Activated CD4-positive, alpha-beta T cell treated with anti-CD3 and anti-CD28 coated beads, Interleukin-2, Interleukin-6, amounts not matched to agents 100 ng/mL and 50 ng/mL, durations not matched to agents 16 hours and 8 hours (primary cell): ENCODE measurements around the gene SLC39A11.
"Not testable (repeated sequence)": the region's sequence is repeated elsewhere in the genome, so short reads cannot be mapped to it uniquely, and the experiment has no call there.

Experiments
- DNase-seq: peaks from one replicate; pipeline ENCODE4 v3.0.0-alpha.2; 2020

The SLC39A11 gene, protein sequence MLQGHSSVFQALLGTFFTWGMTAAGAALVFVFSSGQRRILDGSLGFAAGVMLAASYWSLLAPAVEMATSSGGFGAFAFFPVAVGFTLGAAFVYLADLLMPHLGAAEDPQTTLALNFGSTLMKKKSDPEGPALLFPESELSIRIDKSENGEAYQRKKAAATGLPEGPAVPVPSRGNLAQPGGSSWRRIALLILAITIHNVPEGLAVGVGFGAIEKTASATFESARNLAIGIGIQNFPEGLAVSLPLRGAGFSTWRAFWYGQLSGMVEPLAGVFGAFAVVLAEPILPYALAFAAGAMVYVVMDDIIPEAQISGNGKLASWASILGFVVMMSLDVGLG

DNA sequence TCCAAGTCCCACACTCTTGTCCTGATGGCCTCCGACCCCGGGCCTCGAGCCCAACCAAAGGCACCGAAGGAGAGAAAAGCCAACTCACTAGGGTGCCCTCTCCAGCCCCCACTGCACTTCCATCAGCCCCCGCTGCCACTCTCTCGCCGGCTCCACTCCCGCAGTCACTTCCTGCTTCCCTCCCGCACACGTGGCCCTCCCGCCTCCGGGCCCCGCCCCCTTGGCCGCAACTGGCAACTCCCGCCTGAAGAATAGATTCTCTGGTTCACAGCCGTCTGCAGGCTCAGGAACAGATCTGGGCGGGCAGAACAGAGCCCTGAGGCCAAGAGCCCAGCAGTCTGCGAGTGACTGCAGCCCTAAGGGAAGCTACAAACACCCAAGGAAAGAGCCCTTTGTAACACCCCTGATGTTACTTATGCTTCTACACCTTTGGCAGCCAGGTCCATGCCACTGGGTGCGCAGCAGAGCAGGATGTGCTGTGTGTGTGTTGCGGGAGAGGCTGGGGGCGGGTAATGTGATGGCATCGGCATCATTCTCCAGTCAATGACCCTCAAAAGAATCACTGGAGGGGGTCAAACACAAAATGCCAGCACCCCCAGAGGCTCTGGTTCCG, at the start of gene SLC39A11:
TSS of gene SLC39A11 (minus strand) at position 166 of the 613 bp plus-strand sequence. CDS start 3,924 bp downstream, outside the sequence.
- peak; percentile 95 for DNase-seq

DNA sequence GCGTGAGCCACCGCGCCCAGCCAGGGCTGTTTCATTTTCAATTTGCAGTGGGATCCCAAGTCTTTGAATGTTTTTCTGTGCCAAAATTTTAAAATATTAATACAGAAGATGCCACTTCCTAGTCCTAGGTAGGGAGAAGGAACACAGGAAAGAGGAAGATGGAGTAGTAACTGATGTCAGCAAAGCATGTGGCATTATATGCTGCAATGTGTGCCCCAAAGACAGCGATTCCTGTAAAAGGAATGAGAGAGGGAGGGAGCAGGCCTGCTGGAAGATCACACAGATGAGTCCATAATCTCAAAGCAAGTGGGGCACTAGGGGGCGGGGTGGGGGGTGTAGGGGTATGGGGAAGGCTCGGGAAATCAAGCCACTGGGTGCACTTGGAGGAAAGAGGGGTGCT, 48.9 kb upstream of the SLC39A11 start:
- no peak for DNase-seq

DNA sequence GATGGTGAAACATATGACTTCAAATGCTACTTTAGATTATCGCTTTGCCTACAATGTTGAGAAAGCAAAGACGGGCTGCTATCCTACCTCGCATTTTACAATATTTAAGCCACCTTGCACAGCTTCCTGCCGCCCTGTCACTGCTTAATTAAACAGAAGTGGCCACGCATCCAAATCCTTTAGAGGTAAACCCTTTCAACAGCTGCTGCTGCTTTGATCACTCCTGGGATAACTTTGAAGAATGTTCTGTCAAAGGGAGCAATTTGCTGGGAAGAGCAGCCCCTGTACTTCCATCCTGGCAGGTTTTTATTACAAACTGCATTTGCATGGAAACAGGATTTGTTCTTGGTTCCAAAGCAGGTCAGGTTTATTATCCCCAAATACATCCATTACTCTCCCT, 48.1 kb upstream of the SLC39A11 start:
- DNase-seq: no peak

DNA sequence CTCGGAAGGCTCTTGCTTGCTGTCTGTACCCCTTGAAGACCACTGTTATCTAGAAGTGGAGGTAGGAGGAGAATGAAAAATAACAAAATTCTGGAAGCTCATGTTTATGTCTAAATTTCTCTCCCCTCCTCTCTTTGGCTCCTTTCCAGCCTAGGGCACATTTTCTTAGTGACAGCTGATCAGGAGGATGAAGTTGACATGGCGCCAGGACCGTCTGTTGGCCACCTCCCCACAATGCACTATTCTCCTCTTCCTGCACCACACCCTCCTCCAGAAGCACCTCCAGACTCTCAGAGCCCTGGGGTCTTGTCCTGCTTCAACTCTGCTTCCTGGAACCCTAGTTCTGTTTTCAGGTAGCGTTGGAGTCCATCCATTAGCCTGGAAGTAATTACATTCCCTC, 46.8 kb upstream of the SLC39A11 start:
- DNase-seq: no peak

DNA sequence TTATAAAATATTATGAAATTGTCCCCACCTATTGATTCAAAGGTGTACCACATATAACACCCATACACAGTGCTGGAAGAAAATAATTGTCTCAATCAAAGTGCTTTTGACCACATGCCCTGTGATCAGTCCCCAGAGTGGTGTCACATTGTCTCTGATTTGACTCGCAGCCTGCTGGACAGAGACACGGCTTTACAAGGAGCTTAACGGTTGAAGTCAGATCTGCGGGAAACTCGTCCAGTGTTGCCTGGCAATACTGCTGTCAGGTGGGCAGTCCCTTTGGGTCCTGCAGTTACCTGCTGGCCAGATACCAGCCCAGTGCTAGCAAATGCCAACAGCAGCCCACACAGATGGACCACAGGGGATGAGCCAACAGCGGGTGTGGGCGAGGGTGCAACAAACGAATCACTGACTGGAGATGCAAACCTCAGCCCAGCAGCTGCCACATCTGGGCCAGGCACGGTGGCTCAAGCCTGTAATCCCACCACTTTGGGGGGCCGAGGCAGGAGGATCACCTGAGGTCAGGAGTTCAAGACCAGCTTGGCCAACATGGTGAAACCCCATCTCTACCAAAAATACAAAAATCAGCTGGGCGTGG, 46.2 kb upstream of the SLC39A11 start:
- no peak for DNase-seq

DNA sequence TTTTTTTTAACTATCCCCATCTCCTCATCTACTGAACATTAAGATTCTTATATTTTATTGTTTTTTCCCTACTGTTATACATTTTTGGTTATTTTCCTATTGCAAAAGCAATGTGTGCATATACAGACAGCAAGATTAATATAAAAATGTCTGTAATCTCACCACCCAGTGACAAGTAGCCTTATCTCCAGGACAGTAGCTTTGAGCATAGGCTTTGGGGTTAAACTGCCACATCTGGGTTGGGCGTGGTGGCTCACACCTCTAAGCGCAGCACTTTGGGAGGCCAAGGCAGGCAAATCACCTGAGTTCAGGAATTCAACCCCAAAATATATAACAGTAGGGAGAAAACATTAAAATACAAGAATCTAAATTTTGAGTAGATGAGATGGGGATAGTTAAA, 44.9 kb upstream of the SLC39A11 start:
- no peak for DNase-seq

DNA sequence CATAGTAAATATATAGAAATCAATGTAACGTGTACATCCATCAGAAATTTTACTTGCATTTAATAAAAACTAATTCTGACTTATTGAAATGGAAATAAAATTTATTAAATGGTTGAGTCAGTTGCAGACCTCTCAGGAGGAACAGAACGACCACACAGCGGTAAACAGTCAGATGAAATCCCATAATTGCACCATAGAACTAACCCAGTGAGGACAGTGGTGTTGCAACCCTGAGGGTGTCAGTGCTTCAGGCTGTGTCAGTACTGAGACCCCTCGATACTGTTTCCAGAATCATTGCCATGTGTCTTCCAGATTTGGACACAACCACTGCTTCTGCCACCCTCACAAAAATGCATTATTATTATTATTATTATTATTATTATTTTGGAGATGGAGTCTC, 43.3 kb upstream of the SLC39A11 start:
- DNase-seq: no peak

DNA sequence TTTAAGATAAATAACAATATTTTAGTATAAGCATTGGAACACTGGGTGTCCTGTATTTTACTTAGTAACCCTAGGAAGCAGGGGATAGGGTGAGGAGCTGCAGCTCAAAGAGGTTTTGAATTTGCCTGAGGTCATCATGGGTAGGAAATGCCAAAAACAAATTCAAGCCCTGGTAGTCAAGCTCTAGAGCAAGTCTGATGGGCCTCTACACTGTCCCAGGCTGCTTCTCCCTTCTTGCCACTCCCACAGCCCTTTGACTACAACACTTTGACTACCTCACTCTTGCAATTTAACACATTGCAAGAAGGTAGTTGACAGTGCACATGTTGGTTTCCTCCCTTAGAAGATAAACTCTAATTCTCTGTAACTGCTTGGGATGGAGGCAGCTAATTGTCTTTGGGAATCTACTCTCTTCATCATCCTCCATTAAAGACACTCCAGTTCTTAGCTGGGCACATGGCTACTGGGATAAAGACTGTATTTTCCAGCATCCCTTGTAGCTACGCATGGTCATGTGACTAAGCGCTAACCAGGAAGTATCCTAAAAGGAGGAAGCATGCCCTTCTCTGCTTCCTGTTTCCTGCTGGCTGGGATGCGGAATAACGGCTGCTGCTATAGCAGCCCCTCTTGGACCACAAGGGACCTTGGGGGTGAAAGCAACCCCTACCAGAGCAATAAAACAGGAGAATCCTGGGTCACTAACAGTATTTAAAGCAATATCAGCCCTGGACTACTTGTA, 41.6 kb upstream of the SLC39A11 start:
- no peak for DNase-seq

DNA sequence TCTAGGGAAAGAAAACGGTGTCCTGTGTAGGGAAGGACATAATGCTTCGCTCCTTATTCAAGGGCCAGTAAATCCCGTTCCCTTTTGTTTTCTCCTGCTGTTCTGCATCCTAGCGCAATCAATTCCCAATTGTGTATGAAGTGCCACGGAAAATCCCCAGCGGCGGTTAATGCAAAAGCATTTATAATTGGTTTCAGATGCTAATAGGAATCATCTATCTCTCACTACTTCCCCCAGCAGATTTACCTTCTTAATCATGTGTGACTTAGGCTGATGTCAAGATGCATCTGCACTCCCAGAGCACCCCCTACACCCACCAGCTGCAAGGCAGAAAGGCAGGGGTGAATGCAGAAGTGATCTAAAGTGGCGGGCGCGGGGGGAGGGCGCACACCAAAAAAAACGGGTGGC, 39.6 kb upstream of the SLC39A11 start:
- no peak for DNase-seq

DNA sequence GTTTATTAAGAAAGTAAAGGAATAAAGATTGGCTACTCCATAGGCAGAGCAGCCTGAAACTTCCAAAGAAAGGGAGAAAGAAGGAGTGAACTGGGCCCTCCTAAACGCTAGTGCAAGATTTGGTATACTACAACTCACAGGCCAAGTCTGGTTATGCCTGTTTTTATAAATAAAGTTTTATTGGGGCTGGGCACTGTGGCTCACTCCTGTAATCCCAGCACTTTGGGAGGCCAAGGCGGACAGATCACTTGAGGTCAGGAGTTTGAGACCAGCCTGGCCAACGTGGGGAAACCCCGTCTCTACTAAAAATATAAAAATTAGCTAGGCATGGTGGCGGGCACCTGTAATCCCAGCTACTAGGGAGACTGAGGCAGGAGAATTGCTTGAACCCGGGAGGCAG, 39.0 kb upstream of the SLC39A11 start:
- DNase-seq: not testable (repeated sequence)

DNA sequence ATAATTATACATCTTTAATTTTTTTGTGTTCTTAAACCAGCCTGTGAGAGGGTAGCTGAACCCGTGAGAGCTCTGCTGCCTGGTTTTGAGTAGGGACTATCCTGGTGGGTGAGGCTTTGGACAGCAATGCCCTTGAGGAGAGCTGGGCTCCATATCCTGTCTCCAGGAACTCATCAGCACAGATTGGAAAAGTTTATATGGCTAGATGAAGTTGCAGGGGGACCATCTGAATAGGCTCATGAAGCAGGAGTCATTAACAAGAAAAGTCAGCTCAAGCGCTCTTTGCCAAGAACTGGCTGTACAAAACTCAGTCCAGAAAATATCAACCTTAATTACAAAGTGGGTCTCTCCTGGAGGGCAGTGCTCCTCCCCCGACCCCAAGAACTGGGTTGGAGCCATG, 38.5 kb upstream of the SLC39A11 start:
- no peak for DNase-seq

DNA sequence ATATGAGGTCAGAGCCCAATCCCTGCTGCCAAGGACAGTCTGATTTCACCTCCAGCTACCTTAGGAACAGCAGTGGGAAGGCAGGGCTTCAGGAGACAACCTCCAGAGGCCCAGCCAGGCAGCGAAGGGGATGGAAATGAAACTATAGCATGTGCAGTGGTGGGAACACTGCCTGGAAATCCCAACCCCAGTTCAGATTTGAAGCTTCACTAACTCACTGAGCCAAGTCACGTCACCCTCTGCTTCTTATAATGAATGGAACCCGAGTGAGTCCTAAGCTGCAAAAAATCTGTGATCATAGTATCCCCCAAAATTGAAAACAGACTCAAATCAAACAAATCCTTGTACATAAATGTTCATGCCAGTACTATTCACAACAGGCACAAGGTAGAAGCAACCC, 36.0 kb upstream of the SLC39A11 start:
- no peak for DNase-seq

DNA sequence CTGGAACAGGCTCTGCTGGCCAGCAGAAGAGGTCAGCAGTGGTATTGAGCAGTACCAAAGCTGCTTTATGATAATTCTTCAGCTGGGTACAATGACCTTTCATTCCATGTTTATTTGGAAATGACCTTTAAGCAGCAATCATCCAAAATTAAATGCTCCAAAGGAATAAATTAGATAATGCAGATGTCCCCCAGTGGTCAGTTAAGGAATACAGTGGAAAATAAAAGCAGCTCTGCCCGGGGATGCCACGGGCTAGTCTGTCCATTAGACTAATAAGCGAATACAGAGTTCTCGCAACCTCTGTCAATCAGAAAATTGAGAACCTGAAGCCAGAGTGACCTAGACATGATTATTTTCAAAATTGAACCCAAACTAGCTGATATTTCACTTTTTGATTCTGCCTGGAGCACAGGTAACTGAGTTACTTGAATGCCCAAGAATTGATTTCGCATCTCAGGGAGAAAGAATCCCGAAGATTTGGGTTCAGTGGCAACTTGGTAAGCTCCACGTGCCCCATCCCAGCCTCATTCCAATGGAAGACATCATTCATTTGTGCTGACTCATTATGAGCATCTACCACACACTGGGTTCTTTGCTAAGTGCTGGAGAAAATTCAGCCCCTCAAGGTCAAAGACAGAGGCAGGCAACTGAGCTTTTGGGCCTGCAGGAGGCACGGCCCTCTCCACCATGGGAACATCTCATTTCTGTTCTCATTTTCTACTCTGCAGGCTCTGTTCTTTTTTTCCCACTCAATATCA, 34.4 kb upstream of the SLC39A11 start:
- no peak for DNase-seq

DNA sequence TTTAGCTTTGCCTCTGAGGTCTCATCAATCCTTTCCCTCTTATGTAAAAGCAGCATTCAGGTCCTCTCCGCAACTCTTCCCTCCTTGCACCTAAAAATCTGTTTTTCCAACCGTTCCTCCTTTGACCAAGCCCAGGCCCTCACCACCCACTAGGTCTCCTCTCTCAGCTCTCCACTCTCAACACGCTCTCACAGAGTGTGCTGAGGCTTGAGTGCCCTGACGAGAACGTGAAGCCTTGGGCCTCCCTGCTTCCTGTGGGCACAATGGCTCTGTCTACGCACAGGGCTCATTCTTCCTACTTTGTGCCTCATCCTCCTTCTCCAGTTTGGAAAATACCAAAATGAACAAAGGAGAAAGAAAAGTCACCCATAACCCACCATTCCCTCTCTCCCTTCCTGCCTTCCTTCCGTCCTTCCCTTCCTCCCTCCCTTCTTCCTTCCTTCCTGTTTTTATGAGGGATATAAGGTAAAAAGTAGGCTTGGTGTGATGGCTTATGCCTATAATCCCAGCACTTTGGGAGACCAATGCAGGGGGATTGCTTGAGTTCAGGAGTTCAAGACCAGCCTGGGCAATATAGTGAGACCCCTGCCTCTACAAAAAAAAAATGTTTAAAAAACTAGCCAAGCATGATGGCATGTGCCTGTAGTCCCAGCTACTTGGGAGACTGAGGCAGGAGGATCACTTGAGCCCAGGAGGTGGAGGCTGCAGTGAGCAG, 31.3 kb upstream of the SLC39A11 start:
- DNase-seq: no peak

DNA sequence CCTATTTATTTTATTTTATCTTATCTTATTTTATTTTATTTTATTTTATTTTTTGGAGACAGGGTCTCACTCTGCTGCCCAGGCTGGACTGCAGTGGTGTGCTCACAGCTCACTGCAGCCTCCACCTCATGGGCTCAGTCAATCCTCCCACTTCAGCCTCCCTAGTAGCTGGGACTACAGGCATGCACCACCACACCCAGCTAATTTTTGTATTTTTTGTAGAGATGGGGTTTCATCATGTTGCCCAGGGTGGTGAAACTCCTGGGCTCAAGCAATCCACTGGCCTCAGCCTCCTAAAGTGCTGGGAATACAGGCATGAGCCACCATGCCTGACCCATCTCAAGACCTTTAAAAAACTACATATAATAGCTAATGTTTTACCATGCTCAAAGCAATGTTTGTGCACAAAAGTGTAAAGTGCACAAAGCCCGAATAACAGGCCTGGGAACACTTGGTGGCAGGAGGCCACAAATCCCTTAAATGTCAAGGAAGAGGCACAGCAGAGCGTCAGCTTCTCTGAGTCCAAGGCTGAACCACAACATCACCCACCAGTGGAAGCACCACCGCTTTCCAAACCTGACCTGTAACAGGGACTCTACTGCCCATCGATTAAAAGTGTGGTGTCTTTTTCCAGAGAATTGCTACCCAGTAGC, 30.6 kb upstream of the SLC39A11 start:
- no peak for DNase-seq

DNA sequence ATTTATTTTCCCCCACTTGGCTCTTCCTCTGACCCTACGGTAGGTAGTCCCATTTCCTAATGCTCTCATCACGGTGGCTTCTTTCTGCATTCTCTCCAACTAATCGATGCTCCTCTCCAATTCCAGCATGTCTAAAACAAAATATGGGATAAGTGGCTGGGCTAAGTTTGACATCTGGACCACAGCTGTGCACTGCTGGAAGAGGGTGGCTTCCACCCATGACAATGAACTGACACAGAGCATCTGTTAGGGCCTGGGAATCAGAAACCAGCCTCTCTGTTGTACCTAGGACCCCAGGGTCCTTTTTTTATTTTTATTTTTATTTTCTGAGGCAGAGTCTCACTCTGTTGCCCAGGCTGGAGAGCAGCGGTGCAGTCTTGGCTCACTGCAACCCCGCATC, 29.0 kb upstream of the SLC39A11 start:
- no peak for DNase-seq

DNA sequence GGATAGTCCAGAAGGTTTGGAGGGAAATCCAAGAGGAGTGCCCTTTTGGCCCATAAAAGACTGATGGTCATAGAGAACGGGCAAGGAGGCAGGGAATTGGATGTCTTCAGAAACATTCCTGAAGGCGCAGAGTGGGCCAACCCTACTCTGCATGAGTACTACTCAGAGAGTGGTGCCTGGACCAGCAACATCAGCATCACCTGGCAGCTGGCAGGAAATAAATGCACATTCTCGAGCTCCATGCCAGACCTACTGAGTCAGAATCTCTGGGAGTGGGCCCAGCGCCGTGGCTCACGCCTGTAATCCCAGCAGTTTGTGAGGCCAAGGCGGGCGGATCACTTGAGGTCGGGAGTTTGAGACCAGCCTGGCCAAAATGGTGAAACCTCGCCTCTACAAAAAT, 27.1 kb upstream of the SLC39A11 start:
- DNase-seq: no peak

DNA sequence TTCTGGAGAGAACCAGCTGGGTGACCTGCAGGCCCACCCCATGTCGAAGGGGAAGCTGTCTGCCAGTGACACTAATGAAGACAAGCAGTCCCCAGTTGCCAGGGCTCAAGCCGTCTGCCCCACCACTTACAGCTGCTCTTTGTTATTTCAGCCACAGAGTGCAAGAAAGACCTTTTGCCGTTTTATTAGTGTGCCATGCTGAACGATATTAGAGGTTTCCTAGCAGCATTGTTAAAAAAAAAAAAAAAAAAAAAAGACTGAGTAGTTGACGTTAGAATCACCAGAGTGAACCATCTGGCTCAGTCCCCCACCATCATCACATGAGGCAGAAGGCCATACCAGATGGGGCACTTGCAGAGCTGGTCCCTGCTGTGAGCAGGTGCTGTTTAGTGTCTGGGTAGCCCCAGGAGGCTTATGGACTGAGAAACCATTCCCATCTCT, 26.5 kb upstream of the SLC39A11 start:
- no peak for DNase-seq

DNA sequence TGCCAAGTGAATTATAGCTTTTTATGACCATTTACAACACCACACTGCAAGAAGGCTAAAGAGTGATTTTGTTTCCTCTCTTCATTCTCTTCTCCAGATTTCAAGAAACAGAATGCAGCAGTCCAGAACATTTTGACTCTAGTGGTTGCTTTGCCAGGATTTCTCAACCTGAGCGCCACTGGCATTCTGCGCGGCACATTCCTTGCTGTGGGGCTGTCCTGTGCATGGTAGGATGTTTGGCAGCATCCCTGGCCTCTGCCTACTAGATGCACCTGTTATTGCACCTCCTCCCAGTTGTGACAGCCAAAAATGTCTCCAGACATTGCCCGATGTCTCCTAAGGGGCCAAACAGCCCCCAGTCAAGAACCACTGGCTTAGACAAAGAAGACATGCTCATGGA, 25.7 kb upstream of the SLC39A11 start:
- DNase-seq: no peak

DNA sequence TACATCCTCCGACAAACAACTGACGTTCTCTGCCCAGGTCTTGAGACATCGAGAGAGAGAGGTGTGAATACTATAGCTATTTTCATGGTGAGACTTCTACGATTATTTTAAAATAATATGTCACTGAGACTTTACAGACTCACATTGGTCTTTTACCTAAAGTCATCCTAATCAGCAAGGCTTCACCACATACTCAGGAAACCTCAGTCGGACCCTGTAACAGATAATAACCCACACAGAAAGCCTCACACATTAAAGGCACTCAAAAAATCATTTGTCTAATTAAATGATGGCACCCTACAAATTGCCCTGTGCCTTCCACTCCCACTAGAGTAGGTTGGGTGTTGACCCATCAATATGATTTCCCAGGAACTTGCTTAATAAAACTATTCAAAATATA, 19.8 kb upstream of the SLC39A11 start:
- DNase-seq: no peak

DNA sequence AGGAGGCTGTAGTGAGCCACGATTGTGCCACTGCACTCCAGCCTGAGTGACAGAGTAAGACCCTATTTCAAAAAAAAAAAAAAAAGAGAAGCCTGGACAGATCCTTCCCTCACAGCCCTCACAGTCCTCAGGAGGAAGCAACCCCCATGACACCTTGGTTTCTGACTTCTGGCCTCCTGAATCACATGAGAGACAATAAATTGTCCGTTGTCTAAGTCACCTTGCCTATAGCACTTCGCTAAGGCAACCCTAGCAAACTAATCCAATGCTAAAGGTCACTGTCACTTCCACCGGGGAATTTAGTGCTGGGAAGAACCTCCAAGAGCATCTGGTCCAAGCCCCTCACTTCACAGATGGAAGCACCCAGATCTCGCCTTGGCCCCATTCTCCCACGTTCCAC, 18.9 kb upstream of the SLC39A11 start:
- no peak for DNase-seq

DNA sequence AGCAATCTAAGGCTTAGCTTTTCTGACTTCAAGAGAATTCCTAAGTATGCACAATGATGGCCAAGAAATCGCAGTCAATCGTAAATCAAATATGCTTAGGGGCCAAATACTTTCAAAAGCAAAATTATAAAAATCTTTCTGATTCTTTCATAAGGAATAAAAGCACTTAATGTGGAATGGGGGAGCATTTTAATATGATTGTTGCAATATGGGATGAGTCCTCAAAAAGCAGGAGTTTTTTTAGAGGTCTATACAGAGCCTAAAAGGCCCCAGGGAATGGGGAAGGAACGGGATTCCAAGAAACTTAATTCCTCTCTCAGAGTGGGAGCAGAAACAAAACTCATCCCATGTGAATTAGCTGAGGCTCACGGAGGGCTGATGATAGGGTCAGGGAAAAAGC, 14.7 kb upstream of the SLC39A11 start:
- no peak for DNase-seq
